Sigmoid colon (tissue), 4 donors: ENCODE data around the gene AVPR2.

Experiments used
- CTCF ChIP-seq, 4 experiments: fragments of 450-650 bp in 3 of 4; fragments of 200-600 bp in 1 of 4; IDR thresholded peaks; one replicate each; pipeline ENCODE4 v1.5.1; 2016 to 2019; ENCODE audit warnings: antibody characterized with exemption in 4 of 4, mild to moderate bottlenecking in 3 of 4, moderate library complexity in 2 of 4
- POLR2A ChIP-seq, 2 donors: fragments of 450-650 bp; IDR thresholded peaks; one replicate each; pipeline ENCODE4 v1.6.1; 2016; ENCODE audit warnings: antibody characterized with exemption in 2 of 2, mild to moderate bottlenecking in 2 of 2, moderate library complexity in 2 of 2
- POLR2AphosphoS5 ChIP-seq, 4 donors: sonication (generic); formaldehyde crosslinking; IDR thresholded peaks; one replicate each; pipeline ENCODE4 v1.6.1; 2017; ENCODE audit warnings: antibody characterized with exemption in 4 of 4

DNA sequence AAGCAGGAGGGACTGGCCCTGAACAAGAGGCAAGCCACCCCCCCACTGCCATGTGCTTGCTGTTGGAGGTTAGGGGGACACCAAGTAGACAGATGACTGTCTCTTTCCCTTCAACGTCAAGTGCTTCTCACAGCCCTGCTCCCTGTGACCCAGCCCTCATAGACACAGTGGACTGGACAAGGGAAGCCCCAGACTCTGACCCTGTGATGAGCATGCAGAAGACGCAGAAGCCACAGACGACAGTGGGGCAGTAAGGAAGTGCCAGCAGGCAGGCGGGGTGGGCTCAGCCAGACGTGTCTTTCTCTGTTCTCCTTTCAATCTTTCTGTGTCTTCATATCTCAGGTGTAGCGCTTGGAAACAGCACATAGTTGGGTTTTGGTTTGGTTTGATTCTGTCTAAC, 16.1 kb upstream of the AVPR2 start:
- TF ChIP-seq CTCF (IDR thresholded peaks at IDR 0.05) (no peak), POLR2A (IDR thresholded peaks at IDR 0.05) (no peak), POLR2AphosphoS5 (IDR thresholded peaks at IDR 0.05) (no peak)
